ENCODE measurements around the gene STEAP1B. TPM values are rescaled to one million over a fixed set of nuclear protein-coding genes. Genes with fewer than 3 reads are reported as not detected.

The STEAP1B gene
- total and polyA plus RNA-seq, 3 donors from 2014 or later: 7.4 to 11.3 (median 11.3) TPM

DNA sequence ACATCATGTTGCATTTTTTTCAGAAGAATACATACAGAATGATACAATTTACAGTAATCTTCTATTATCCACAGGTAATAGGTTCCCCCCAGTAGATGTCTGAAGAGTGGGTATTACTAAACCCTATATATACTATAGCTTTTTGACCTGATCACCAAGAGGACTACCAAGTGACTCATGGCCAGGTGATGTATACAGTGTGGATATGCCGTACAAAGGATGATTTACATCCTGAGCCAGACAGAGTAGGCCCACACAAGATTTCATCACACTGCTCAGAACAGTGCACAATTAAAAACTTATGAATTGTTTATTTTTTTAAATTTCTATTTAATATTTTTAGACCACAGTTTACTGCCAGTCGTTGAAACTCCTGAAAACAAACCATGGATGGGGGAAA, 70.6 kb downstream of the STEAP1B start:
- Histone ChIP-seq H3K36me3 (ENCODE audit: low read depth, missing control alignments) (no peaks in the 10 kb centered on the region), H3K4me1 (no peaks in the 10 kb centered on the region), H3K4me3 (no peak overlapping the region), H3K27ac (no peak overlapping the region), H3K9me3 (no peaks in the 10 kb centered on the region), H3K27me3 (no peaks in the 10 kb centered on the region)
- intact Hi-C loops (cut with DNase I; ENCODE audit: low total_unique reads): no loop called here
- no peak for TF ChIP-seq POLR2A (IDR thresholded peaks at IDR 0.05)
- TF ChIP-seq, protein P1, sequence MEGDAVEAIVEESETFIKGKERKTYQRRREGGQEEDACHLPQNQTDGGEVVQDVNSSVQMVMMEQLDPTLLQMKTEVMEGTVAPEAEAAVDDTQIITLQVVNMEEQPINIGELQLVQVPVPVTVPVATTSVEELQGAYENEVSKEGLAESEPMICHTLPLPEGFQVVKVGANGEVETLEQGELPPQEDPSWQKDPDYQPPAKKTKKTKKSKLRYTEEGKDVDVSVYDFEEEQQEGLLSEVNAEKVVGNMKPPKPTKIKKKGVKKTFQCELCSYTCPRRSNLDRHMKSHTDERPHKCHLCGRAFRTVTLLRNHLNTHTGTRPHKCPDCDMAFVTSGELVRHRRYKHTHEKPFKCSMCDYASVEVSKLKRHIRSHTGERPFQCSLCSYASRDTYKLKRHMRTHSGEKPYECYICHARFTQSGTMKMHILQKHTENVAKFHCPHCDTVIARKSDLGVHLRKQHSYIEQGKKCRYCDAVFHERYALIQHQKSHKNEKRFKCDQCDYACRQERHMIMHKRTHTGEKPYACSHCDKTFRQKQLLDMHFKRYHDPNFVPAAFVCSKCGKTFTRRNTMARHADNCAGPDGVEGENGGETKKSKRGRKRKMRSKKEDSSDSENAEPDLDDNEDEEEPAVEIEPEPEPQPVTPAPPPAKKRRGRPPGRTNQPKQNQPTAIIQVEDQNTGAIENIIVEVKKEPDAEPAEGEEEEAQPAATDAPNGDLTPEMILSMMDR (IDR thresholded peaks at IDR 0.05): no peak
- 89 to 90% methylated on average over 2 of the region's 2 CpGs for WGBS, 2 donors
- DNase-seq: no peak

DNA sequence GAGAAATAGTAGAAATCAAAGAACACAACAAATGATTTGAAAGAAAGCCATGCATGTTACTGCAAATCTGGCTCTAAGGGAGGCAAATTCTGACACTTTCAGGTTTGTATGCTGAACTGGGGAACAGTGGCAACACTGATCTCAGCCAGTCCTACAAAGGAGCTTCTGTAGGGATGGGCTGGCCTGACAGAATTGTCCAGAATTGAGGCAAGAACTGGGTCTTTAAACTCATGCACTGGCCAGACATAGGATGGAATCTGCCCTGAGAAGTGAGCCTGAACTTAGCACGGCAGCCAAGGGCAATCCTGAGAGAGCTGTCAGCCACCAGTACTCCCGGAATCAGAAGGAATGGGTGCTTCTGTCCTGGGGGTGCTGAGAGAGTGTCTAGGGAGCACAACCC, 72.1 kb downstream of the STEAP1B start:
- H3K27ac ChIP-seq: no peak overlapping the region
- WGBS, 2 donors: 83 to 93% methylated on average over 2 of the region's 2 CpGs
- no peaks in the 10 kb centered on the region for H3K9me3 ChIP-seq
- intact Hi-C loops (cut with DNase I; ENCODE audit: low total_unique reads): no loop called here
- no peak overlapping the region for H3K4me3 ChIP-seq
- no peaks in the 10 kb centered on the region for H3K36me3 ChIP-seq (ENCODE audit: low read depth, missing control alignments)
- DNase-seq: no peak
- no peaks in the 10 kb centered on the region for H3K27me3 ChIP-seq
- TF ChIP-seq, protein P1 (IDR thresholded peaks at IDR 0.05): no peak
- TF ChIP-seq POLR2A (IDR thresholded peaks at IDR 0.05): no peak
- no peaks in the 10 kb centered on the region for H3K4me1 ChIP-seq

DNA sequence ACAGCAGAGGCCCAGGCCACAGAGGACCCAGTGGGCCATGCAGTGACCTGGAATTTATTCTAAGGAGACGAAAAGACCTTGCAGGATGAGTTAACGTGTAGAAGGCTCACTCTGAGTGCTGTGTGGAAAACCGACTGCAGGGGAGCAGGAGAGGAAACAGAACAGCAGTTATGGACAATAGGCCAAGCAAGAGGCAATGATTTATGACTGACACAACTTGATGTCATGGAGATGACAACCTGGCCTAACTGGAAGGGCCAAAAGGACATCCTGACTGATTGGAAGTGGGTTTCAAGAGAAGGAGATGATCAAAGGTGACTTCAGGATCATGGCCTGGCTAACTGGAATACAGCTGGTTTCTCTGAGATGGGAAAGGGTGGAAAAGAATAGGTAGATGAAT, 72.9 kb downstream of the STEAP1B start:
- no peak for DNase-seq
- Histone ChIP-seq H3K36me3 (ENCODE audit: low read depth, missing control alignments) (no peaks in the 10 kb centered on the region), H3K4me3 (no peak overlapping the region), H3K4me1 (no peaks in the 10 kb centered on the region), H3K27me3 (no peaks in the 10 kb centered on the region), H3K27ac (no peak overlapping the region), H3K9me3 (no peaks in the 10 kb centered on the region)
- no peak for TF ChIP-seq POLR2A (IDR thresholded peaks at IDR 0.05)
- TF ChIP-seq, protein P1 (IDR thresholded peaks at IDR 0.05): no peak
- intact Hi-C loops (cut with DNase I; ENCODE audit: low total_unique reads): no loop called here
- WGBS, 2 donors: 86 to 91% methylated on average over 3 of the region's 3 CpGs

DNA sequence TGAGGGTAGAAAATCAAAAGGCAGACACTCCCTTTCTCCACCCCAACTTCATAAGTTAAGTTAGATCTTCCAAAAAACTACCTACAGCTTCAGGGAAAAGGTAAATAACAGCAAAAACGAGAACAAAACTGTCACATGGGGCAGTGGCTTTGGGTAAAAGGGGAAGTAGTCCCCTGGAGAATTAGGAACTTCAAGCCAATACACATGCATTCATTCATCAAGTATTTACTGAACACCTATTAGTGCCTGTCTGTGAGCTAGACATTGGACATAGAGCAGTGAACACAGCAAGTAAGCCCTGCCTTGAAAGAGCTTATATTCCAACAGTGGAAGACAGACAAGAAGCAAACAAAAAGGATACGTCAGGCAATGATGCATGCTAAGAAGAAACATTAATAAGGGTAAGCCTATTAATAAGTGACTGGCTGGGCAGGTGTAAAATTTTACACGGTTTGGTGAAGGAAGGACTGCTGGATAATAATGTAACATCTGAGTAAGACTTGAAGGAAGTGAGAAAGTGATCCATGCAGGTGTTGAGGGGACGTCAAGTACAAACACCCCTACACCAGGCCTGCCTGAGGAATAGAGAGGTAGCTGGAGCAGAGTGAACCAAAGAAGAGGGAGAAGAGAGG, 73.4 kb downstream of the STEAP1B start:
- Histone ChIP-seq H3K27me3 (no peaks in the 10 kb centered on the region), H3K9me3 (no peaks in the 10 kb centered on the region), H3K27ac (no peak overlapping the region), H3K36me3 (ENCODE audit: low read depth, missing control alignments) (no peaks in the 10 kb centered on the region), H3K4me1 (no peaks in the 10 kb centered on the region), H3K4me3 (no peak overlapping the region)
- TF ChIP-seq, protein P1 (IDR thresholded peaks at IDR 0.05): no peak
- no peak for TF ChIP-seq POLR2A (IDR thresholded peaks at IDR 0.05)
- intact Hi-C loops (cut with DNase I; ENCODE audit: low total_unique reads): no loop called here
- no peak for DNase-seq
- WGBS, 2 donors: 74 to 93% methylated on average over 4 of the region's 4 CpGs

DNA sequence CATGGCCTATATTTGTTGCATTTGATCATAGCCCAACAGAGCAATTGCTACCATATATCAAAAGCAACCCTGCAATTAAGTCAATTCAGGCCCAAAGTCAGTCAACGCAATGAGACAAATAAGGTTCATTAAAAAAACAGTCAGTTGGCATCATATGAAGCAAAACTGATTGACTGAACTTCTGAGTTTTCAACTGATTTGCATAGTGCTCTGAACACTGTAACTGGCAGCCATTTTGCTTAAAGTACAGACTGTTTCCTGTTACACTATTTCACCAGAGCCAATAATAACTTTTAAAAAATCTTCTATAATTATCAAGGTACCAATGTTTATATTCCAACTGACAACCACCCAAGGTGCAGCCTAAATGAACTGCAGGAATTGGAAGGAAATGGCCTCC, 74.6 kb downstream of the STEAP1B start:
- intact Hi-C loops (cut with DNase I; ENCODE audit: low total_unique reads): no loop called here

More for the DNA sequence above, 74.6 kb downstream of the STEAP1B start:
- TF ChIP-seq, protein P1 (IDR thresholded peaks at IDR 0.05): no peak
- no peak for TF ChIP-seq POLR2A (IDR thresholded peaks at IDR 0.05)
- H3K9me3 ChIP-seq: no peaks in the 10 kb centered on the region
- 77 to 91% methylated on average over 1 of the region's 1 CpG for WGBS, 2 donors
- no peak overlapping the region for H3K27ac ChIP-seq
- DNase-seq: no peak
- H3K36me3 ChIP-seq (ENCODE audit: low read depth, missing control alignments): no peaks in the 10 kb centered on the region
- H3K27me3 ChIP-seq: no peaks in the 10 kb centered on the region
- no peaks in the 10 kb centered on the region for H3K4me1 ChIP-seq
- no peak overlapping the region for H3K4me3 ChIP-seq
